Subcutaneous adipose tissue (tissue), 4 donors: Measurements from ENCODE around the gene STX3. TPM values are rescaled to one million over a fixed set of nuclear protein-coding genes. Genes with fewer than 3 reads are reported as not detected.

Source experiments
- total RNA-seq, 4 donors: library from RNA; depleted of rRNA; stranded (reverse); fragments of >200 nt; gene quantifications; one replicate each; pipeline ENCODE4 v1.1.0, GENCODE V29; 2016
- TF ChIP-seq, protein P1 (sequence below): fragments of 450-650 bp; IDR thresholded peaks from one replicate; pipeline ENCODE4 v1.5.1; 2016; ENCODE audit warnings: low read depth, mild to moderate bottlenecking, control low read depth, antibody characterized with exemption, moderate library complexity

STX3 gene
- total RNA-seq, 4 donors from 2014 or later, result 16.8 to 39.6 (median 26.9) TPM

DNA sequence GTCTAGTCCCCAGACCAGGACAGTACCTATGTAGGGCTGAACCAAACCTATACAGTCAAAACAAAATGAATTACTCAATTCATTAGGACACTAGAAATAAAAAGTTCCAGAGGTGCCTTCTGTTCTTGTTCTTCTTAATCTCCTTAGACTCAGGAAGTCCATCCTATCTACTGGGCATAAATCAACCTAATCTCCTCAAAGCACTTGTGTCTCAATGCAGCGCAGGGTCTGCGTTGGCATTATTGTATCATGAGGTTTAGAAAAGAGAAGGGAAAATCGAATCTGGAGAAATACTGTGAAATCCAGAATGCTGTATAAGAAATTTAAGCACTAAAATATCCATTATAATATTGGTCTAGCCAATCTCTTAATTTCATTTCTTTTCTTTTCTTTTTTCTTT is 39.1 kb upstream of the STX3 start:
- TF ChIP-seq, protein P1, sequence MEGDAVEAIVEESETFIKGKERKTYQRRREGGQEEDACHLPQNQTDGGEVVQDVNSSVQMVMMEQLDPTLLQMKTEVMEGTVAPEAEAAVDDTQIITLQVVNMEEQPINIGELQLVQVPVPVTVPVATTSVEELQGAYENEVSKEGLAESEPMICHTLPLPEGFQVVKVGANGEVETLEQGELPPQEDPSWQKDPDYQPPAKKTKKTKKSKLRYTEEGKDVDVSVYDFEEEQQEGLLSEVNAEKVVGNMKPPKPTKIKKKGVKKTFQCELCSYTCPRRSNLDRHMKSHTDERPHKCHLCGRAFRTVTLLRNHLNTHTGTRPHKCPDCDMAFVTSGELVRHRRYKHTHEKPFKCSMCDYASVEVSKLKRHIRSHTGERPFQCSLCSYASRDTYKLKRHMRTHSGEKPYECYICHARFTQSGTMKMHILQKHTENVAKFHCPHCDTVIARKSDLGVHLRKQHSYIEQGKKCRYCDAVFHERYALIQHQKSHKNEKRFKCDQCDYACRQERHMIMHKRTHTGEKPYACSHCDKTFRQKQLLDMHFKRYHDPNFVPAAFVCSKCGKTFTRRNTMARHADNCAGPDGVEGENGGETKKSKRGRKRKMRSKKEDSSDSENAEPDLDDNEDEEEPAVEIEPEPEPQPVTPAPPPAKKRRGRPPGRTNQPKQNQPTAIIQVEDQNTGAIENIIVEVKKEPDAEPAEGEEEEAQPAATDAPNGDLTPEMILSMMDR, result no peak

DNA sequence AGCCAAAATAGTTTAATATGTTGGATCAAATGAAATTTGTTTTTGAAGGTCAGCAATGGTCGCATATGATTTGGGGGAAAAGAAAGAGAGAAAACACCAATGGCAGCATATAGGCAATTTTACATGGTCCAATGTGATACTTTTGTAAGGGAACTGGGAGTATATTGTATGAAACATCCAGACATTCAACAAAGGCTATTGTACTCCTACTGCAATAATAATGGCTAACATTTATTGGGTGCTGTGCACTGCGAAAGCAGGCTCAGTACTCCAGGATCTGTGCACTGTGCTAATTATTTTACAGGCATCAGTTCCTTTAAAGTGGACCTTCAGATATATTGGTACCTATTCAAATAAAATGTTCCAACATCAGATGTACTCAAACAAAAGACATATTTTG is 35.6 kb upstream of the STX3 start:
- TF ChIP-seq, protein P1, result no peak

DNA sequence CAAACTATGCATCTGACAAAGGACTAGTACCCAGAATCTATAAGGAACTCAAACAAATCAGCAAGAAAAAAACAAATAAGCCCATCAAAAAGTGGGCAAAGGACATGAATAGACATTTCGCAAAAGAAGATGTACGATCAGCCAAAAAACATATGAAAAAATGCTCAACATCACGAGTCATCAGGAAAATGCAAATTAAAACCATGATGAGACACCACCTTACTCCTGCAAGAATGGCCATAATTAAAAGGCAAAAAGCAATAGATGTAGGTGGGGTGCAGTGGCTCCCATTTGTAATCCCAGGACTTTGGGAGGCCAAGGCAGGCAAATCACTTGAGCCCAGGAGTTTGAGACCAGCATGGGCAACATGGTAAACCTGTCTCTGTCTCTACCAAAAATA is 31.1 kb upstream of the STX3 start:
- TF ChIP-seq, protein P1, result no peak

DNA sequence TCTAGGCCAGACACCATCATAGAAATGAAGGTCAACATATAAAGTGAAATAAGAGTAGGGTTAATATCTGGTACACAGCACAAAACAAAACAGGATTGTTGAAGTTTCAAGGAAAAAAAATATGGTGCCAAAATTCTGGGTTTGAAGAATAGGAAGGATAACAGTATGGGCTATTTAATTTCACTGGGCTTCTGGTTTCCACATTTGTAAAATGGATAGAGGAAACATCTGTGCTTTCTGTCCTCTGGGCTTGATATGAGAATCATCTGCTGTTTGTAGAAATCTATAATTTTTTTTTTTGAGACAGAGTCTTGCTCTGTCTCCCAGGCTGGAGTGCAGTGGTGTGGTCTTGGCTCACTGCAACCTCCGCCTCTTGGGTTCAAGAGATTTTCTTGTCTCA is 27.8 kb upstream of the STX3 start:
- TF ChIP-seq, protein P1, result no peak

DNA sequence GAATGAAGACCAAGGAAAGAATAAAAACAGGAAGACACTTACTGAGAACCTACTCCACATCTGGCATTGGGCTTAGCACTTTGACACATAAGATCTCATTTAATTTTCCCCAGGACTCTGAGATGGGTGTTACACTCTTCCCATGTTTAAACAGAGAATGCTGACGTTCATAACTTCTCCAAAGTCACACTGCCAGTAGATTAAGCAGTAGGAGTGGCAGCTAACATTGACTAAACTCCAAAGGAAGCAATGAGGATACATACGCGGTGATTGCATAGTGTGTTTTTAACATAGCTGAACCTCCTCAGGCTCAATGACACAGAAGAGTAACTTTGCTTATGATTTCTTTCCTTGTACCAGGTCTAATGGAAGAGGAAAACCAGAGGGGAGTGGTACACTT is 27.0 kb upstream of the STX3 start:
- TF ChIP-seq, protein P1, result no peak

DNA sequence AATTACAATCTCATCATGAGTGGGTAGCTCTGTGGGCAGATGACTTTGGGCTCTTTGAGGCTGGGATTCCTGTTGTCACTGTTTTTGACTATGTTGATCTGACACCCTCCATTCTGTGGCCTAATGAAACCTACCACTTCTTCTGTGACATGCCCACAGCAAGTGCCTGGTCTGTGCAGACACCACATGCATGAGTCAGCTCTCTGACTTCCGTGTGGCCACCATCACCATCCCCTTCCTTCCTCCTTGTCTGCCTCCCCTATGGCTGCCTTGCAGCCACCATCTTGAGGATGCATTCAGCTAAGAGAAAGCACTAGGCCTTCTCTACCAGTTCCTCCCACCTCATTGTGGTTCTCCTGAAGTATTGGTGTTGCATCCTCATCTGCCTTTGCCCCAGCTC is 26.3 kb upstream of the STX3 start:
- TF ChIP-seq, protein P1, result no peak

DNA sequence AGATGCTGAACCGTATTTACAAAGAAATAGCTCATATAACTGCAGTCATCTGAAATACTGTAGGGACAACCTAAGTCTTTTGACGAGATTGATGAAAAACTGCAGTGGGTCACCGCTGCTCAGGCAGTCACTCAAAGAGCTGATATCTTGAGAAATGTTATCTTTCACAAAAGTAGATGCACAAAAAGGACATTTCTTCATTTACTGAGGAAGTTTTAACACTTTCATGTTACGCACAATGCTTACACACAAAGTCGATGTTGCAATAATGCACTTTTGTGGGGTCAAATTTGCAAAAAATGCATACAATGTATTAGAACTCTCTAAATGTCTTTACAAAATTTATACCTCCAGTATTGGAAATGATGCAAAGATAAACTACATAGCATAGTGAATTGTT is 25.3 kb upstream of the STX3 start:
- TF ChIP-seq, protein P1, result no peak
